HEK293T (cell line): ENCODE measurements around the gene ZNF536.

ENCODE experiments used
- ARNT ChIP-seq: fragments of 450-650 bp; IDR thresholded peaks from 2 replicates; pipeline ENCODE4 v1.6.1; 2017; ENCODE audit warnings: mild to moderate bottlenecking
- BHLHE40 ChIP-seq: fragments of 450-650 bp; IDR thresholded peaks from 2 replicates; pipeline ENCODE4 v1.6.1; 2016; ENCODE audit warnings: mild to moderate bottlenecking, moderate library complexity, borderline replicate concordance
- ELF4 ChIP-seq: fragments of 450-650 bp; IDR thresholded peaks from 2 replicates; pipeline ENCODE4 v1.6.1; 2017; ENCODE audit warnings: antibody characterized with exemption
- FOXA1 ChIP-seq: fragments of 450-650 bp; IDR thresholded peaks from 2 replicates; pipeline ENCODE4 v1.6.1; 2016; ENCODE audit warnings: mild to moderate bottlenecking
- FOXK2 ChIP-seq: fragments of 450-650 bp; IDR thresholded peaks from 2 replicates; pipeline ENCODE4 v1.6.1; 2016; ENCODE audit warnings: mild to moderate bottlenecking
- FOXM1 ChIP-seq: fragments of 450-650 bp; IDR thresholded peaks from 2 replicates; pipeline ENCODE4 v1.6.1; 2017; ENCODE audit warnings: mild to moderate bottlenecking, borderline replicate concordance
- L3MBTL2 ChIP-seq: fragments of 450-650 bp; conservative IDR thresholded peaks from 2 replicates; pipeline ENCODE4 v1.6.1; 2016; ENCODE audit warnings: mild to moderate bottlenecking
- NFRKB ChIP-seq: fragments of 450-650 bp; IDR thresholded peaks from 2 replicates; pipeline ENCODE4 v1.6.1; 2016; ENCODE audit warnings: mild to moderate bottlenecking, moderate library complexity
- PKNOX1 ChIP-seq: fragments of 450-650 bp; IDR thresholded peaks from 2 replicates; pipeline ENCODE4 v1.6.1; 2016
- SP1 ChIP-seq: fragments of 450-650 bp; IDR thresholded peaks from 2 replicates; pipeline ENCODE4 v1.6.1; 2017
- SUZ12 ChIP-seq: fragments of 450-650 bp; IDR thresholded peaks from 2 replicates; pipeline ENCODE4 v1.6.1; 2016; ENCODE audit warnings: mild to moderate bottlenecking
- TARDBP ChIP-seq: fragments of 450-650 bp; IDR thresholded peaks from 2 replicates; pipeline ENCODE4 v1.6.1; 2016
- ZNF384 ChIP-seq: fragments of 450-650 bp; IDR thresholded peaks from 2 replicates; pipeline ENCODE4 v1.6.1; 2016

DNA sequence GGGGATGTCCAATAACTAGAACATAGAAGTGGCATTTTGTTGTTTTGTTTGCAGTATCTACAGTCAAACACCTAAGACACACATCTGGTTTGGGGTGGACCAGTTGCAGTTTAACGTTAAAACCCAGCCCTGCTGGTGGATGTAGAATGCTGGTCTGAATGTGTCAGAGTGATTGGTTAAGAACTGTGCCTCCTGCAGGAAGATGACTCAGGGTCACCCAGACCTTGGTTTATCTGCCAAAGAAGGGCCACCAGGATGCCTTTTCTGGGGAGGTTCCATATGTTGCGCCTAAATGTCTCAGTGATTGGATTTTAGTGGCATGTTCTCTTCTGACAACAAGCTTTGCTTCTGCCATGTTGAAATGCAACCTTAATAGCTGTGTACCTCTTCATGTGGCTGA is 23.1 kb downstream of the ZNF536 start:
- TF ChIP-seq SP1 (no peak), TARDBP (no peak), FOXA1 (no peak), FOXK2 (no peak), SUZ12 (no peak), ZNF384 (no peak), ARNT (no peak), ELF4 (no peak), PKNOX1 (no peak), FOXM1 (no peak), BHLHE40 (no peak), L3MBTL2 (no peak), NFRKB (no peak)
